PC-9 (cell line): ENCODE measurements around the gene C22orf42.

Source experiments
- EZH2 ChIP-seq: fragments of 200-600 bp; sonication (generic); IDR thresholded peaks from 2 replicates; pipeline ENCODE4 v1.8.0; 2017; ENCODE audit warnings: antibody characterized with exemption, low read depth
- TF ChIP-seq, protein P1 (sequence below): fragments of 200-600 bp; sonication (generic); conservative IDR thresholded peaks from 2 replicates; pipeline ENCODE4 v1.6.1; 2017; ENCODE audit warnings: mixed run types, antibody characterized with exemption, mild to moderate bottlenecking, moderate library complexity

DNA sequence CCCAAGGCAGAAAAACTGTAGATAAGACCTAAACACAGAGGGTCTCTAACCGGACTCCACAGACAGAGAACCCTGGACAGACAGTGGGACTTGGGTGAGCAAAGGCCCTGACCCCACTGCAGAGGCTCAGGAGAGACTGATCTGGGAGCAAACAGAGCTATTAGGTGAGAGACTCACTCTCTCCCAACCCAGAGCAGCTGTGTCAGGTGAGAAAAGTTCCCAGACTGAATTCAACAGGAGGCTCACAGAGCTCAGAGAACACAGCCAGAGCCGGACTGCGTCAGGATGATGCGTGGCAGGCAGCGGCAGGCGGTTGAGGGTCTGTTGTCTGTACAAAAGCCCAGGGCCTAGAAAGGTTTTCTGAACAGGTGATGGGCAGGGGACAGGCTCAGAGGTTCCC is 40.2 kb upstream of the C22orf42 start:
- TF ChIP-seq, protein P1, sequence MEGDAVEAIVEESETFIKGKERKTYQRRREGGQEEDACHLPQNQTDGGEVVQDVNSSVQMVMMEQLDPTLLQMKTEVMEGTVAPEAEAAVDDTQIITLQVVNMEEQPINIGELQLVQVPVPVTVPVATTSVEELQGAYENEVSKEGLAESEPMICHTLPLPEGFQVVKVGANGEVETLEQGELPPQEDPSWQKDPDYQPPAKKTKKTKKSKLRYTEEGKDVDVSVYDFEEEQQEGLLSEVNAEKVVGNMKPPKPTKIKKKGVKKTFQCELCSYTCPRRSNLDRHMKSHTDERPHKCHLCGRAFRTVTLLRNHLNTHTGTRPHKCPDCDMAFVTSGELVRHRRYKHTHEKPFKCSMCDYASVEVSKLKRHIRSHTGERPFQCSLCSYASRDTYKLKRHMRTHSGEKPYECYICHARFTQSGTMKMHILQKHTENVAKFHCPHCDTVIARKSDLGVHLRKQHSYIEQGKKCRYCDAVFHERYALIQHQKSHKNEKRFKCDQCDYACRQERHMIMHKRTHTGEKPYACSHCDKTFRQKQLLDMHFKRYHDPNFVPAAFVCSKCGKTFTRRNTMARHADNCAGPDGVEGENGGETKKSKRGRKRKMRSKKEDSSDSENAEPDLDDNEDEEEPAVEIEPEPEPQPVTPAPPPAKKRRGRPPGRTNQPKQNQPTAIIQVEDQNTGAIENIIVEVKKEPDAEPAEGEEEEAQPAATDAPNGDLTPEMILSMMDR, result no peak
- no peak for TF ChIP-seq EZH2
